GM21367 (cell line): Measurements from ENCODE around the gene PDE4B.

ENCODE experiments used
- ATAC-seq: cut with Tn5 transposase; IDR thresholded peaks from one replicate; pipeline ENCODE4 v1.9.1; 2021; ENCODE audit not compliant: unreplicated experiment

PDE4B gene

DNA sequence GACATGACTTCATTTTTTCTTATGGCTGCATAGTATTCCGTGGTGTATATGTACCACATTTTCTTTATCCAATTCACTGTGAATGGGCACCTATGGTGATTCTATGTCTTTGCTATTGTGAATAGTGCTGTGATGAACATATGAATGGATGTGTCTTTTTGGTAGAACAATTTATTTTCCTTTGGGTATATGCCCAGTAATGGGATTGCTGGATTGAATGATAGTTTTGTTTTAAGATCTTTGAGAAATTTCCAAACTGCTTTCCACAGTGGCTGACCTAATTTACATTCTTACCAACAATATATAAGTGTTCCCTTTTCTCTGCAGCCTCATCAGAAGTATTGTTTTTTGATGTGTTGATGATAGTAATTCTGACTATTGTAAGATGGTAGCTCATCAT lies 379.6 kb downstream of the PDE4B start:
- no peak for ATAC-seq

GRCh38 chr1:66175098-66175497 lies 382.4 kb downstream of the PDE4B start:
- ATAC-seq = no peak

DNA sequence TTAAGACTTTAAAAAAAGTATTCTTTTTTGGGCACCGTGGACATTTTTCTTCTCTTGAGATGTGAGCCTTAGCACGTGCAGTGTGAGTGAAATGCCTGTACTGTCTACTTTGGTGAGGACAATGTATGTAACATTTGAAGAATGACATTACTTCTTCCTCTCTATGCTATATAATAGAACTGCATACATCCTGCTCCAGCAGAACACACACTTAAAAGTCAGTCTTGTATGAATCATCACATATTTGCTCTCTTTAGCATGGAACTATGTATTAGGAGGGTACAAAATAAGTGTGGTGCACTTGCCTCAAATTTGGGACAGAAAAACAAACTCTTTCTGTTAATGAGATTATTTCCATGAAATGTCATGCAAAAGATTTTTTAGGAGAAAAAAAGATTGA lies 382.9 kb downstream of the PDE4B start:
- ATAC-seq = no peak

DNA sequence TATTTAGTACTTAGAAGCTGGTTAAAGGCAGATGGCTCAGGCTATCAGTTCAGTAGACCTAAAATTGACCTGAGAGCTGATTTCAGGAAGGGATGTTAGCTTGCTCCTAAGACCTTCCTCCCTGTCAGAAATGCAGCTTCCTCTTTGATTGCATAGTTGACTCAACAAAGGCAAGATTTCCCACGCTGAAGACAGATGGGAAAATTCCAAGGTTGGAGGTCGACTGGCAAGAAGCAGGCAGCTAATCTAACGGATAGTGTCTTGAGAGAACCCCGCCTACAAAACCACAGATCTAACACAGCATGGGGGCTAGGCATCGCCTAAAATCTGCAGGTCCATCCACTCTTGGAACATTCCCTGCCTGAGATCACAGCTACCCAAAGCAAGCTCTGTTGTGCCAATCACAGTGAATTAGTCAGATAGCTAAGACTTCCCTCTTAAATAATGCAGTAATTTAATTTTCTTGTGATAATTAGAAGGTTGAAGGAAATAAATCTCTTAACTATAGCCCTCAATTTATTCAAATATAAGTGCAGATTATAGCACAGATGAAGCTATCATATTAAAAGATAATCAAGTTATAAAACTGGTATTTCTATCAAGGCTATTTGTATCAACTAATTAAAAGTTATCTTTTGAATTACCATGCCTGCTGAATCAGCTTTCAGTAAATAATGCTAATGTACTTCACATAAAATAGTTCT lies 383.5 kb downstream of the PDE4B start:
- no peak for ATAC-seq

- no peak for ATAC-seq
Measured at GRCh38 chr1:66176832-66177231, 384.1 kb downstream of the PDE4B start.

DNA sequence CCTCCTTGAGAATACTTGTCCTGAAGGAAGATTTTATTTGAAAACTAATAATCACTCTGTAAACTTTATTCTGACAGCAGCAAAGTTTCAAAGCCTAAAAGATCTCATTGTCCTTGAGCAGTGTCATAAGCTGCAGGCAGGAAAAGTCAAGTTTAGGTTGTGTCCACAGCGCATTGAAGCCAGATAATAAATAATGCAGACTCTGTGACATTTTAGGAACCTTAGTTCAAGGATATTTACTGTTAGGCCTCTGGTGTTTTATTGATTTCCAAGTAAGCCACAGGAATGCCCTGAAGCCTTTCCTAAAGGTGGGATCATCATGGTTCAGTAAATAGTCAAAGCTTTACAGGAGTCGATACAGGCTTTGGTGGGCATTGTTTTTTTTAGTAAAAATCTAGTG lies 384.8 kb downstream of the PDE4B start:
- ATAC-seq = no peak

- ATAC-seq = no peak
Measured at GRCh38 chr1:66182026-66182425, 389.3 kb downstream of the PDE4B start.

DNA sequence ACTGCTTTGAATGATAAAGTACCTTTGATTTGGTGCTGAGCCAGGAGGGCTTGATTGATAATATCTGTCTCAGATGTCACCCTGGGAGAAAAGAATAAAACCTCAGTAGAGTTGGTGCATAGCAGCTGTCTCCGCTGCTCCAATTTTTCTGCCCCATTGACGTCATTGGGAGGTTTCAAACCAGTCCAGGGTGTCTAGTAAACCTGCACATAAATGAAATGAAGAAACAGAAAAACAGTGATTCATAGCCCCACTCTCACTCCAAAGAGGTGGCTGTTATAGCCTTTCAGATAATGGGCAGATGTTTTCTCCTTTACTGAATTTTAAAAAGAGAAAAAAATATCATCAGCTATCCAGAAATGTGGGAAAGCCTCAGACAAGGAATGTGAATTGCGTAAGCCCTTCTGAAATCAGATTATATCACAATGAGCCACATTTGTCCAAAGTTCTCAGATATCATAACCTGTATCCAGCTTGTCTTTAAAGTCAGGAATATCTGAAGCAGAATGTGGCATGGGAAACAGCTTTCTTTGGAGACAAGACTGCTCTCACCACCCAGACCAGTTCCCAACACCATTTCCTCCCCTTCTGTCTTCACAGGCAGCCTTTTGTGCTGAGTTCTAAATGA lies 390.0 kb downstream of the PDE4B start:
- no peak for ATAC-seq

DNA sequence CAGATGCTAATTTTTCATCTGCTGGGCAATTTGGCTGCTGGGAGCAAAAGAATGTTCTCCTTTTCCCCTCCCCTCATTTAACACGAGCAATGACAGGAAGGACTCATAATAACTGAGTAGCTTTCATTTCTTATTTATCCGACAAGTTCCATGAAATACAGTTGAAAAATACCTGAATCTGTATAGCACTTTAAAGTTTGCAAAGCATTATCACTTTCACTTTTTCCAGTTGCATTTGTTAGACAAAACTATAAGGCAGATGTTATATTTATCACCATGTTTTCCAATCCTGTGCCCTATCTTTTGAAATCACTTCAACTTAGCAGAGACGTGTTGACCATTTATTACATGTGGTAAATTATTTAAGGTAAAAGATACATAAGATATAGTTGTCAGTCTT lies 390.7 kb downstream of the PDE4B start:
- ATAC-seq = no peak

GRCh38 chr1:66197120-66197519 lies 404.4 kb downstream of the PDE4B start:
- ATAC-seq = no peak

- ATAC-seq = no peak
Measured at GRCh38 chr1:66197785-66198184, 405.1 kb downstream of the PDE4B start.

DNA sequence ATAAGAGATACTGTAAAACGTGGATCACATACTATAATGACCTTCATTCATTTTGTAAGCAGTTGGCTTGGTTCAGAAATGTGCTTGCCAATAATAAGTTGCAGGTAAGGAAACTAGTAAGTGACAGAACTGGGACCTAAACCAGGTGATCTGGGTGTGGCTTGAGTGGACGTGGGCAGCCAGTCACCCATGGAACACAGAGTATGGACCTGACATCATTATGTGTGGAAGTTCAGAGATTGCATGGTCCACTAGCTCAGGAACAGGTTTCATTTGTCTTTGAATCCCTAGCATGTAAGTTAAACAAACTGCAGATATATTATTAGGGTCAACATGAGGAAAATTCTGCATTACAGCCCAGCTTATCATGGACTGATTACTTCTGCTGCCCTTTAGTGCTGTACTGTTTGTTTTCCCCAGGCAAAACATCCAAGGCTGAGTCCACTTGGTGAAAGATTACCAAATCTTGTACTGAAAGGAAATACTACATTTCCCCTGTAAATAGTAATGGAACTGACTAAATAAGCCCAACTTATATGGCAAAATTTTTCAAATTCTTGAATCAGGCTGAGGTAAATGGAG lies 414.0 kb downstream of the PDE4B start:
- ATAC-seq = no peak

- no peak for ATAC-seq
Measured at GRCh38 chr1:66207484-66207883, 414.8 kb downstream of the PDE4B start.

- ATAC-seq = no peak
Measured at GRCh38 chr1:66208632-66209031, 415.9 kb downstream of the PDE4B start.

GRCh38 chr1:66210635-66211244 lies 418.0 kb downstream of the PDE4B start:
- no peak for ATAC-seq

DNA sequence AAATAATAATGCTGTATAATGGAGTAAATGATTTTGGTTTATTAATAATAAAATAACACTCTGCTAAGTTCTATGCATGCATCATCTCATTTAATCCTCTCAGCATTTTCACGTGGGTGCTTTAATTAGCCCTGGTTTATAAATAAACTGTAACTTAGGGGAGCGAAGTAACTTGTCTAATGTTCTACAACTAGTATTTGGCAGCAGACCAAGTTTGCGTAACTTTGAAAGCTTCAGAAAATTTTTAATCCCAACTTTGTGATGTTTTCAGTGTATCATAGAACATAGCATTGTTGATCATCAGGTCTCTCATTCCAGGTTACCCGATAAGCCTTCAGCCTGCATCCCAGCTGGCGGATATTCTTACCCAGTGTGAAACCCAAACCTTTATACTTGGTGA lies 418.8 kb downstream of the PDE4B start:
- no peak for ATAC-seq

DNA sequence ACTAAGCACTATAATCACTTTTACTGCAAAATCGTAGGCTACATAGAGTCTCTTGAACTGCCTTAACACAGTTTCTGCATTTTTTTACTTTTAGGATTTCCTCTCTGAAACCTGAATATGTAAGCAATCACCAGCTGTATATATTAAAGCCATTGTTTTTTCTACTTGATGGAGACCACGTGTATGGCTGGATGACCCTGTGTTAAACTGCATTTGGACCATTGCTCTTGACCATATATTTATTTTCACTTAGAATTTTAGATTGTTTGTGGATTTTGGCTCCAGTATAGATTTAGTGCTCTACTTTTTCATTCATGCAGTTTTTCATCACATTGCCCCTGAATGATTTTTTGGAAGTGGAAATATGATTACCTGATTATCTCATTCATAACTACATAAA lies 420.8 kb downstream of the PDE4B start:
- no peak for ATAC-seq

GRCh38 chr1:66214901-66215300 lies 422.2 kb downstream of the PDE4B start:
- ATAC-seq = no peak

GRCh38 chr1:66217021-66217420 lies 424.3 kb downstream of the PDE4B start:
- ATAC-seq = no peak

GRCh38 chr1:66217561-66217960 lies 424.9 kb downstream of the PDE4B start:
- no peak for ATAC-seq

GRCh38 chr1:66220477-66220876 lies 427.8 kb downstream of the PDE4B start:
- ATAC-seq = no peak

GRCh38 chr1:66223681-66224080 lies 431.0 kb downstream of the PDE4B start:
- no peak for ATAC-seq
